Activated B cell treated with CpG ODN at 0.5 μM for 24 hours (primary cell): ENCODE data around the gene BMAL1. TPM values are rescaled to one million over a fixed set of nuclear protein-coding genes. Genes with fewer than 3 reads are reported as not detected.

Experiments
- ATAC-seq: fragments of 200-7000 bp; cut with Tn5 transposase; one replicate; pipeline ENCODE4 v1.10.0; 2021; ENCODE audit warnings: low read depth, mild to moderate bottlenecking, moderate library complexity
- CTCF ChIA-PET: fragments of 350-600 bp; sonication (Branson Sonifier 250); formaldehyde crosslinking; loops from one replicate; lab custom pipeline; 2021; ENCODE audit warnings: antibody characterized with exemption; lab: Charles Lee
- POLR2A ChIA-PET: fragments of 350-600 bp; sonication (Branson Sonifier 250); formaldehyde crosslinking; loops from one replicate; lab custom pipeline; 2021; ENCODE audit warnings: antibody characterized with exemption; lab: Charles Lee
- DNase-seq: peaks from one replicate; pipeline ENCODE4 v3.0.0; 2022
- H3K27ac Mint-ChIP-seq: one replicate; pipeline ENCODE4 v1.8.0; 2020; ENCODE audit warnings: mixed read lengths
- H3K27me3 Mint-ChIP-seq: one replicate; pipeline ENCODE4 v1.8.0; 2021; ENCODE audit warnings: mixed read lengths
- H3K36me3 Mint-ChIP-seq: one replicate; pipeline ENCODE4 v1.8.0; 2021; ENCODE audit warnings: low read depth, mixed read lengths
- H3K4me1 Mint-ChIP-seq: one replicate; pipeline ENCODE4 v1.8.0; 2021; ENCODE audit warnings: mixed read lengths
- H3K4me3 Mint-ChIP-seq: one replicate; pipeline ENCODE4 v1.8.0; 2020; ENCODE audit warnings: mild to moderate bottlenecking, mixed read lengths
- H3K9me3 Mint-ChIP-seq: one replicate; pipeline ENCODE4 v1.8.0; 2020; ENCODE audit warnings: mixed read lengths
- intact Hi-C: fragments of 100-400 bp; cut with micrococcal nuclease; formaldehyde crosslinking; loops from one replicate; pipeline ENCODE4 v1.15.1; 2024
- total RNA-seq: library from RNA; stranded (reverse); gene quantifications from 2 replicates; pipeline ENCODE4 v1.2.3, GENCODE V29; 2022
- TF ChIP-seq, protein P1 (sequence below): fragments of 200-600 bp; IDR thresholded peaks from one replicate; pipeline ENCODE4 v1.8.0; 2022; ENCODE audit warnings: antibody characterized with exemption, mild to moderate bottlenecking

BMAL1 gene
- total RNA-seq, 1 donor from 2014 or later = 30.1 TPM

DNA sequence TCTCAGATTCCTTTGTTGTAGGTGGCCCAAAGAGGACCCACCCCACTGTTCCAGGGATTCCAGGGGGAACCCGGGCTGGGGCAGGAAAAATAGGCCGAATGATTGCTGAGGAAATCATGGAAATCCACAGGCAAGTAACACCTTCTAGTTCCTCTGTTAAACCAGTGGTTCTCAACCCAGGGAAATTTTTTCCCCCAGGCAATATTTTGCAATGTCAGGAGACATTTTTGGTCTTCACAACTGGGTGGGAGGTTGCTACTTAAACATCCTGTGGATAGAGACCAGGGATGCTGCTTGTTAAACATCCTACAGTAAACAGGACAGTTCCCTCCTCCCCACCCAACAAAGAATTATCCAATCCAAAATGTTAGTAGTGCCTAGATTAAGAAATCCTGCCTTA is 100.7 kb downstream of the BMAL1 start:
- CTCF ChIA-PET = no interaction called here
- no peak overlapping the region for H3K27ac Mint-ChIP-seq
- no peaks in the 10 kb centered on the region for H3K27me3 Mint-ChIP-seq
- intact Hi-C loops = no loop called here
- TF ChIP-seq, protein P1, sequence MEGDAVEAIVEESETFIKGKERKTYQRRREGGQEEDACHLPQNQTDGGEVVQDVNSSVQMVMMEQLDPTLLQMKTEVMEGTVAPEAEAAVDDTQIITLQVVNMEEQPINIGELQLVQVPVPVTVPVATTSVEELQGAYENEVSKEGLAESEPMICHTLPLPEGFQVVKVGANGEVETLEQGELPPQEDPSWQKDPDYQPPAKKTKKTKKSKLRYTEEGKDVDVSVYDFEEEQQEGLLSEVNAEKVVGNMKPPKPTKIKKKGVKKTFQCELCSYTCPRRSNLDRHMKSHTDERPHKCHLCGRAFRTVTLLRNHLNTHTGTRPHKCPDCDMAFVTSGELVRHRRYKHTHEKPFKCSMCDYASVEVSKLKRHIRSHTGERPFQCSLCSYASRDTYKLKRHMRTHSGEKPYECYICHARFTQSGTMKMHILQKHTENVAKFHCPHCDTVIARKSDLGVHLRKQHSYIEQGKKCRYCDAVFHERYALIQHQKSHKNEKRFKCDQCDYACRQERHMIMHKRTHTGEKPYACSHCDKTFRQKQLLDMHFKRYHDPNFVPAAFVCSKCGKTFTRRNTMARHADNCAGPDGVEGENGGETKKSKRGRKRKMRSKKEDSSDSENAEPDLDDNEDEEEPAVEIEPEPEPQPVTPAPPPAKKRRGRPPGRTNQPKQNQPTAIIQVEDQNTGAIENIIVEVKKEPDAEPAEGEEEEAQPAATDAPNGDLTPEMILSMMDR = no peak
- DNase-seq (no peak), ATAC-seq (no peak)
- H3K9me3 Mint-ChIP-seq = no peaks in the 10 kb centered on the region
- no peaks in the 10 kb centered on the region for H3K4me1 Mint-ChIP-seq
- peaks cover 88% of the 10 kb centered on the region for H3K36me3 Mint-ChIP-seq
- POLR2A ChIA-PET = interaction anchor here (0.5 kb wide), 1 partner anchor 380 kb away, joined by 3 read pairs; no protein-coding TSS in a partner anchor
- H3K4me3 Mint-ChIP-seq = no peak overlapping the region

DNA sequence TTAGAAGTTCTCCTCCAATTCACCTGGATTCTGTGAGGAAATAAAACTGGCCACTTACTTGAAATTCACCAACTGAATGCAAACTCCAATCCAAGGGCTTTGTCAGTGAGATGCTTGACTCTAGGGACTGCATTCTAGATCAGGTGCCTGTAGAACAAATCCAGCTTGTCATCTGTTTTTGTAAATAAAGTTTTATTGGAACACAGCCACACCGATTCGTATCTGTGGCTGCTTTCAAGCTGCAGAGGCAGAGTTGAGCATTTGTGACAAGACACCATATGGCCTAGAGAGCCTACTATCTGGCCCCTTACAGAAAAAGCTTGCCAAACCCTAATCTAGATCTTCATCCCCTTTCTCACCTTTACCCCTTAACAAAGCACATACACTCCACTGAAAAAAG is 103.1 kb downstream of the BMAL1 start:
- Mint-ChIP-seq H3K27ac (no peak overlapping the region), H3K27me3 (no peaks in the 10 kb centered on the region), H3K4me3 (no peak overlapping the region), H3K4me1 (no peaks in the 10 kb centered on the region), H3K9me3 (no peaks in the 10 kb centered on the region), H3K36me3 (peaks cover 80% of the 10 kb centered on the region)
- POLR2A ChIA-PET = no interaction called here
- DNase-seq (no peak), ATAC-seq (no peak)
- intact Hi-C loops = no loop called here
- CTCF ChIA-PET = no interaction called here
- TF ChIP-seq, protein P1 = no peak

DNA sequence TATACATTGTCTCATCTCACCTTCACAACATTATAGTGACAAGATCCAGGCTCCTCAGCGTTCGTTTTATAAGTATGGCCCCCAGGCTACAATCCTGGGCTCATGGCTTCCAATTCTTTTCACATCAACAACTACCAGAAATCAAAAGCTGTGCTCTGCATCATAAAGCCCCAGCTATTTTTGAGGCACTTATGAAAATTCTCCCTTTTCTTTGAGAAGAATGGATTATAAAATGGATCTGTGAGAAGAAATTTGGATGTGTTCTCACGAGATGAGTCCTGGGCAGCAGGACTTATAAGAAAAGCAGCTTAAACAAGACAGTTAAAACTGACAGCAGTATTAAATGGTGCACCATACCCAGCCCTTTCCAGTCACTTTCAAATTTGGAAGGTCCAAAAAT is 105.2 kb downstream of the BMAL1 start:
- POLR2A ChIA-PET = no interaction called here

DNA sequence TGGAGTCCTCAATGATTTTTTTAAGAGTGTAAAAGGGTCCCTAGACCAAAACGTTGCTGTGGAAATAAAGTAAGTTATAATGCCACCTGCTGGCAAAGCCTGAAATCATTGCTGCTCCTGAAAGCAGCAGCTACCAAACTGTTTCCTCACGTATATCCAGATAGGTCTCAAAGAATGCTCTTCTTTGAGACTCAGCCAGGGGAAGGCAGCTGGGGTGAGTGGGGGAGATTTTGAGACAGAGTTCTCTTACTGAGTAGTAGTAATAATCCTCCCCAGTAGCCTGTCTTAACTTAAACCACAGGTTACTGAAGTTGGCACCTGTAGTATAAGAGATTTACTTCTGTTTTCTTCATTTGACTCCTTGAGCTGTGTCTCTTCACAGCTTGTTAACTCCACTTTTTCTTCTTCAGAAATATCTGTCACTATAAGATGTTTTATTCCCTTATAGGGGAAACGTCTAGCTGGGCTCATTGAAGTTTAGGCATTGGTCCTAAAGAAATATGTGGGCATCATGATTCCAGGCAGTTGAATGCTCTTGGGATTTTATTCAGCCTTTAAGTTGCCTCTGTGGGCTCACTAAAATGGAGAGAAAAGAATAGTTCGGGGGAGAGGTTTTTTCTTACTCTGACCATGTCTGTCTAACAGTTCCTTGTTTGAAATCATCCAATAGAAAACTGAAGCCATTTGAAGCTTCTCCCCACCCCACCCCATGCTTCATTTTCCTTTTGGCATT is 107.5 kb downstream of the BMAL1 start:
- no peak overlapping the region for H3K27ac Mint-ChIP-seq
- H3K27me3 Mint-ChIP-seq = no peaks in the 10 kb centered on the region
- TF ChIP-seq, protein P1 = no peak
- H3K36me3 Mint-ChIP-seq = peaks cover 77% of the 10 kb centered on the region
- no peaks in the 10 kb centered on the region for H3K4me1 Mint-ChIP-seq
- POLR2A ChIA-PET = no interaction called here
- intact Hi-C loops = loop anchor here (1.0 to 5.0 kb wide), 4 partner anchors 175 to 1053 kb away; no protein-coding TSS in a partner anchor
- ATAC-seq (no peak), DNase-seq (no peak)
- CTCF ChIA-PET = interaction anchor here (0.9 to 2.7 kb wide), 12 partner anchors 8 to 421 kb away, joined by 3 to 13 read pairs (median 3); no protein-coding TSS in a partner anchor
- no peak overlapping the region for H3K4me3 Mint-ChIP-seq
- H3K9me3 Mint-ChIP-seq = no peaks in the 10 kb centered on the region

More for the DNA sequence above, 105.2 kb downstream of the BMAL1 start:
- no peak overlapping the region for H3K27ac Mint-ChIP-seq
- H3K4me3 Mint-ChIP-seq = no peak overlapping the region
- peaks cover 76% of the 10 kb centered on the region for H3K36me3 Mint-ChIP-seq
- CTCF ChIA-PET = interaction anchor here (0.7 kb wide), 2 partner anchors 12 to 212 kb away, joined by 3 read pairs; no protein-coding TSS in a partner anchor
- H3K9me3 Mint-ChIP-seq = no peaks in the 10 kb centered on the region
- DNase-seq = no peak
- H3K27me3 Mint-ChIP-seq = no peaks in the 10 kb centered on the region
- intact Hi-C loops = no loop called here
- no peak for ATAC-seq
- TF ChIP-seq, protein P1 = no peak
- H3K4me1 Mint-ChIP-seq = no peaks in the 10 kb centered on the region

DNA sequence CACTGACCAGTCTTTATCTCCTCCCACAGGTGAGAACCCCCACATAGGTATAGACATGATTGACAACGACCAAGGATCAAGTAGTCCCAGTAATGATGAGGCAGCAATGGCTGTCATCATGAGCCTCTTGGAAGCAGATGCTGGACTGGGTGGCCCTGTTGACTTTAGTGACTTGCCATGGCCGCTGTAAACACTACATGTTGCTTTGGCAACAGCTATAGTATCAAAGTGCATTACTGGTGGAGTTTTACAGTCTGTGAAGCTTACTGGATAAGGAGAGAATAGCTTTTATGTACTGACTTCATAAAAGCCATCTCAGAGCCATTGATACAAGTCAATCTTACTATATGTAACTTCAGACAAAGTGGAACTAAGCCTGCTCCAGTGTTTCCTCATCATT is 109.0 kb downstream of the BMAL1 start:
- Mint-ChIP-seq H3K27ac (no peak overlapping the region), H3K27me3 (no peaks in the 10 kb centered on the region)

More for the DNA sequence above, 109.0 kb downstream of the BMAL1 start:
- Mint-ChIP-seq H3K9me3 (no peaks in the 10 kb centered on the region), H3K4me3 (no peak overlapping the region), H3K36me3 (peaks cover 76% of the 10 kb centered on the region), H3K4me1 (no peaks in the 10 kb centered on the region)
- ChIA-PET POLR2A (no interaction called here), CTCF (interaction anchor here (1.3 to 2.7 kb wide), 7 partner anchors 11 to 423 kb away, joined by 3 to 13 read pairs (median 7); no protein-coding TSS in a partner anchor)
- DNase-seq (no peak), ATAC-seq (no peak)
- intact Hi-C loops = loop anchor here (5.0 kb wide), 1 partner anchor 1054 kb away; no protein-coding TSS in a partner anchor
- TF ChIP-seq, protein P1 = no peak
